SH-SY5Y (cell line): ENCODE results near the gene MEGF6.

Experiments
- GATA2 ChIP-seq: IDR thresholded peaks from 2 replicates; pipeline ENCODE4 v1.6.1; 2011; ENCODE audit warnings: mild to moderate bottlenecking, low read depth, low read length
- GATA3 ChIP-seq: IDR thresholded peaks from 2 replicates; pipeline ENCODE4 v1.6.1; 2011; ENCODE audit warnings: low read depth, mild to moderate bottlenecking, low read length, moderate library complexity

The MEGF6 gene

DNA sequence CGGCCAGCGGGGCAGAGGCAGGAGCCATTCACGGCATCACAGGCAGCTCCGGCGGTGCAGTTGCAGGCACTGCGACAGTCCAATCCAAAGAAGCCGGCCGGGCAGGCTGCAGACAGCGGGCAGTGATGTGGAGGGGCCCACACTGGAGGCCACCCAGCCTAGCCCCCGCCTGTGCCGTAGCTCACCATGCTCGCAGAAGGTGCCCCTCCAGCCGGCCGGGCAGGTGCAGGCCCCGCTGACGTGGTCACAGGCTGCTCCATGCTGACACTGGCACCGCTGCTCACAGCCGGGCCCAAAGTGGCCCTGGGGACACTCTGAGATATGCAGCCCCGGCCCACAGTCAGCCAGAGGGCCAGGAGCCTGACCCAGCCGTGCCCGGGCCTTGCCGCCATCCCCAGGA, 111.7 kb downstream of the MEGF6 start:
- no peak for TF ChIP-seq GATA2

DNA sequence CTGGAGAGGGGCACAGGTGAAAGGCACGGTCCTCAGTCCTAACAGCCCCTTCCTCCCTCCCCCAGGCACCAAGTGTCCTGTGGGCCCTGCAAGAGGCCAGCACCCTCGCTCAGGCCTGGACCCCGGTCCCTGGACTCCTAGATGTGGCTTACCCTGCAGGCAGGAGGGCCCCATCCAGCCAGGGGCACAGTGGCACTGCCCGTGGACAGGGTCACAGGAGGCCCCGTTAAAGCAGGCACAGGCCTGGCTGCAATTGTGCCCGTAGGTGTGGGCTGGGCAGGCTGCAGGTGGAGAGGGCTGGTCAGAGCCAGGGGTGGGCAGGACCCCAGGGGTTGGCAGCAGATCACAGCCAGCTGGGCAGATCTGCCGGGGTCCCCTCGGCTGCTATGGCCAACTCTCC, 112.3 kb downstream of the MEGF6 start:
- no peak for TF ChIP-seq GATA2
- no peak for TF ChIP-seq GATA3

DNA sequence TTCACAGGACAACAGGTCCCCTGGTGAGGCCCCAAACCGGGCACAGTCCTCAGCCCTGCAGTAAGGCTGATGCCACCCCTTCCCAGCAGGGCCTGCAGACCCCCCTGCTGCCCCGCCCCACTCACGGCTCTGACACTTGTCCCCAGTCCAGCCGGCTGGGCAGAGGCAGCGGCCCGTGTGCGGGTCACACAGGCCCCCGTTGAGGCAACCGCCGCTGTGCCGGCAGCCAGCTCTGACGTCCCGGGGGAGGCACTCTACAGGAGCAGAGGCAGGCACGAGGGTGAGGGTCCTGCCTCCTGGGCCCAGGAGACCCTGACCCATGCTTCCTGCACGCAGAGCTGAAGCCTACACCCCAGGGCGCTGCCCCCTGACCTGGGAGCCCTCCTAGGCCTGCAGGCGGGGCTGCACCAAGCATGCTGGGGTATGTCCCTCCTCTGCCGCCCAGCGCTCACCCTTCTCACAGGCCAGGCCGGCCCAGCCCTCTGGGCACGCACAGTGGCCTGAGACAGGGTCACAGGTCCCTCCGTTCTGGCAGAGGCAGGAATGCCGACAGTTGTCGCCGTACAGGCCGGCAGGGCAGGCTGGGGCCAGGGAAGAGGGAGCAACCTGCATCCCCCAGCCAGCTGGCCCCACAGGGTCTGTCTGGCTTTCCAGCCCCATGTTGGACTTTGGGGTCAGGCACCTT, 112.9 kb downstream of the MEGF6 start:
- no peak for TF ChIP-seq GATA3
- no peak for TF ChIP-seq GATA2

- TF ChIP-seq GATA2 (no peak), GATA3 (no peak)
Observed at GRCh38 chr1:3497521-3497920, 113.8 kb downstream of the MEGF6 start.

DNA sequence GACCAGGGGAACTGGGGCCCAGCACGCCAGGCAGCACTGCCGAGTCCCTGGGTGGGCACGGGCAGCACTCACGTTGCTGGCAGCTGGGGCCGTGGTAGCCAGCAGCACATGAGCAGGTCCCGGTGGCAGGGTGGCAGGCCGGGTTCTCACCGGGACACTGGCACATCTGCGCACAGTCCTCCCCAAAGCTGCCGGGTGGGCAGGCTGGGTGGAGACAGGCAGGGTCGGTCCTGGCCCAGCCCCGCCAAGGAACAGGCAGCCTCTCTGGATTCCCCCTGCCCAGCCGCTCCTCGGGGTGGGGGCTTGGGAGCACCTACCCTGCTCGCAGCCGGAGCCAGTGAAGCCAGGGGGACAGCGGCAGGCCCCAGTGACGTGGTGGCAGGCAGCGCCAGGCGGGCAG, 114.4 kb downstream of the MEGF6 start:
- TF ChIP-seq GATA2: no peak
- TF ChIP-seq GATA3: no peak

DNA sequence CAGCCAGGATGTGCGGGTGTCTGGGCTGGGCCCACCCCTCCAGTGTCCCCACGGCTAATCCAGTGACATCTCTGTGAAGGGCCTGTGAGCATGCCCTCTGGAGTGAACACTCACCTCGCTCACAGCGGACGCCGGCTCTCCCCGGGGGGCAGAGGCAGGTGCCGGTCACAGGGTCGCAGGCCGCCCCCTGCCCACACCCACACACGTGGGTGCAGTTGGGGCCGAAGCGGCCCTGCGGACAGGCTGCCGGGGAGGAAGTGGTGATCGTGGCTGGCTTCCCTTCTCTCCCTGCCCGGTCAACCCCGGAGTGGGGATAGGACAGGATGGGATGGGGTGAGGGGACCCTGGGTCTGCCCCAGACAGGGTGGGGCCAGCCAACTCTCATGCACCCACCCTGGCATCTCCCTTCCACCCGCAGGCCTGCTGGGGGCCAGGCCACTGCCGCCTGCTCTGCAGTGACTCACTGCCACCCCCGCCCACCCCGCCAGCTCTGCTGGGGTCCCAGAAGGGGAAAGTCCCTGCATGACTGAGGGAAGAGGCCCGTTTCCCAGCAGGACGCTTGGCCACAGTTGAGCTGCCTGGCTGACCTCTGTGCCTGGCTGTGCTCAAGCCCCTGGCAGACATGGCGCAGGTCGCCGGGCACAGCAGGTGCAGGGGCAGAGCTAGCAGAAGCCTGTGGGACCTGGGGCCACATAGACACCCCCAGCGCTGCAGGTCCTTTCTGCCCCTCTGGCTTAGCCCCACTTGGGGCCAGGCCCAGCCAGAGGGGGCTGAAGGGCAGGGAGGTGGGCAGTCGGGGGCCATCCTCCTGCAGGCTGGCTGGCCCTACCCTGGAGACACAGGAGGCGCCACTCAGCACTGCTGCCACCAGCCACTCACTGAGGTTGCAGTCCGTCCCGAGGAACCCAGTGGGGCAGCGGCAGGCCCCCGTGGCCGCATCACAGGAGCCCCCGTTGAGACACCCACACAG, 115.2 kb downstream of the MEGF6 start:
- no peak for TF ChIP-seq GATA2
- no peak for TF ChIP-seq GATA3

DNA sequence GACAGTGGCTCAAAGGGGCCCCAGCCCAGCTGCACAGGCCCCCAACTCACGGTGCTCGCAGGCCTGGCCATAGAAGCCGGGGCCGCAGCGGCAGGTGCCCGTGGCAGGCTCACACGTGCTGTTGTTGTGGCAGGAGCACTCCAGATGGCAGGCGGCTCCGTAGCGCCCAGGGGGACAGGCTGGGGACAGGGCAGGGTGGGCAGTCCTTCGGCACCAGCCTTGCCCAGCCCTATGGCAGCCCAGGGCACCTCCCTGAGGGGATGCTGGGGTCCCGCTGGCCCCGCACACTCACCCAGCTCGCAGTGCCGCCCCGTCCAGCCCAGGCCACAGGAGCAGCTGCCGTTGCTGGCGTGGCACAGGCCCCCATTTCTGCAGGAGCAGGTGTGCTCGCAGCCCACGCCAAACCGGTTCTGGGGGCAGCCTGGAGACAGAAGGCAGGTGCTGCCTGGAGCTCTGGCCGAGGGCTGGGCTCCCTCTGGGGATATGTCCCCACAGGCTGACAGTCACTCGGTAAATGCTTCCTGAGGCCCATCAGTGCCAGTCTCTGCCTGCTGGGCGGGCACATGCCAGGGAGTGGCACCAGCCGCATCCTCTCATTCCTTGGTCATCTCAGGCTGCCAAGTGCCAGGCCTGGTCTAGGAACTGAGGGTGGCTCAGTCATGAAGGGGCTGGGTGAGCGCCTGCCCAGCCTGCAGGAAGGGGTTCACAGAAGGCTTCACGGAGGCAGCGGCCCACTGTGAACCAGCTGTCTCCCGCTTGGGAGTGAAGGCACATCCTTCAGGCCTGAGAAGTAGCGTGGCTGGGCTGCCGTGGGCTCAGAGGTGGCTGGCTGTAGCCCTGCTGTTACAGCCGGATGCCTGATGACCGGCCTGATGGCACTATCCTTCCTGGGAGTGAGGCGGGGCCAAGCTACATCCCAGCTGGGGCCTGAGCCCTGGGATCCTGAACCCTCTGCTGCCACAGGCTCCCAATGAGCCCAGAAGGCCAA, 116.7 kb downstream of the MEGF6 start:
- TF ChIP-seq GATA3 (no peak), GATA2 (no peak)

- no peak for TF ChIP-seq GATA3
- TF ChIP-seq GATA2: no peak
Observed at GRCh38 chr1:3492545-3493246, 118.6 kb downstream of the MEGF6 start.

DNA sequence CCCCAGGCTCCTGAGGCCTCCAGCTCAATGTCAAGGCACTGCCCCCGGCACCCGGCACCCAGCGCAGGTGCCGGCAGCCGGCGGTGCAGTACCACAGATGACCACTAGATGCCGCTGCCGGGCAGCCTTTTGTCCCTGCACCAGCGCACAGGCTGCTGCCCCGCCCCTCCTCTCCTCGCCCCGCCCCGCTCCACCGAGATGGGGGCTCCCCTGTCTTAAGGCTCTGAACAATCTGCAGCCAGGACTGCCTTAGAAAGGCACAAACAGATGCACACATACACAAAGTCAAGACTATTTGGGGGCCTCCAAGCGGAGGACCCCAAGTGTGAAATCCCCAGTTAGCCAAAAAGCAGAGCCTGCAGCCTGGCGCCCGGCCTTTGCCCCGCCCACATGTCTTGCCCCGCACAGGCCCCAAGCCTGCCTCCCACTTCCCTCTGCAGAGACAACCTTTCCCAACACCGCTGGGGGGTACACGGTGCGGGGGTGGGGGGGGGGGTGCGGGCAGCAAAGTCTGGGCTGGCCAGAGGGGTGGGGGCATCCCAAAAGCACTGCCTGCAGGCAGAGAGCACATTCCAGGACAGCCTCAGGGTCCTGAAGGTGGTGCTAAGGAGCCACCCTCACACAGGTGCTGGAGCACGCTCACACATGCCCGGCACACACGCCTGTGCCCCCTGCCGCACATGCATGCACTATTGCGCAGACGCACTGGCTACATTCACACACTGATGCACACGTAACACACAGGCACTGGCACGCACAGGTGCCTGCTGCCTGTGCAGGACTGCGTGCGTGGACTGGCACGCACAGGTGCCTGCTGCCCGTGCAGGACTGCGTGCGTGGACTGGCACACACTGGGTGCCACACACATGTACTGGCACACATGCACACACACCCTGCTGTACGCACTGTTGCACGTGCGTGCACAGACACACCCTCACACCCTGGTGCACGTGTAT, 119.7 kb downstream of the MEGF6 start:
- TF ChIP-seq GATA2 (no peak), GATA3 (no peak)

GRCh38 chr1:3490046-3490745, 121.1 kb downstream of the MEGF6 start:
- TF ChIP-seq GATA2 (no peak), GATA3 (no peak)

DNA sequence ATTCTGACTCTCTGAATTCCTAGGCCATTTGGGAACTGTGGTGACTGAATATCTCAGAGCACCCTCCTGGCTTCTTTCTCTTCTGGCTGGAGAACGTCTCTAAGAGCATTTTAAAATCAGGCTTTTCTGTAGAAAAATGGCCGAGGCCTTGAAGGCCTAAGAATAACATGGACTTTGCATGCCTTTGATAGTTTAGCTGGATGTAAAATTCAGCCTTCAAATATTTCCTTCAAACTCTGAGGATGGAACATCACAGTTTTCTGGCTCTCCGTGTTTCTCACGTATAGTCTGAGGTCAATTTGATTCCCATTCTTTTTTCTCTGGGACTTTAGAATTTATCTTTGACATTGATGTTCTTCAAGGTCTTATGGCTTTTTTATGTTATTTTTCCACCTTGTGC, 122.9 kb downstream of the MEGF6 start:
- no peak for TF ChIP-seq GATA3
- TF ChIP-seq GATA2: no peak

GRCh38 chr1:3485016-3485415, 126.3 kb downstream of the MEGF6 start:
- TF ChIP-seq GATA2 (no peak), GATA3 (no peak)
